ENCODE data around the gene HEY2.

GRCh38 chr6:125784365-125784764 lies 34.9 kb downstream of the HEY2 start:
- TF ChIP-seq POLR2A (IDR thresholded peaks at IDR 0.05), result no peak
- TF ChIP-seq CTCF (IDR thresholded peaks at IDR 0.05), result no peak
